ENCODE results near the gene JMJD1C. TPM values are rescaled to one million over a fixed set of nuclear protein-coding genes. Genes with fewer than 3 reads are reported as not detected.

Gene JMJD1C
- total RNA-seq, 1 donor from 2014 or later, result 84.2 TPM

DNA sequence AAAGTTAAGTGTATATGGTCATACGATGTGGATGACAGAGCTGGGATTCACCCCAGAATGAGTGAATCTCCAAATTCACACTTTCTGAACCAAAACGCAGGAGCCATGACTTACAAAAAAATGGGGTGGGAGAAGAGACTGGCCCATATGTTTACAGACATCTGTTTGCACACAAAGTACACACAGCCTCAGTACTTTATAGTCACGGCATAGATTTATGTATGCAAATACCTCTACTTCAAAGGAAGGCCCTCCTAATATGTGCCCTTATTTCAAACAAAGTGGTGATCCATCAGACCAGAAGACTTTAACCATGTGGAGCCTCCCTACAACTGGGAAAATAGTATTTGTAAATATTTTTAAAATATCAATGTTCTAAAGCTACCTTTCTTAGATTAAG is 22.2 kb upstream of the JMJD1C start:
- H3K36me3 ChIP-seq, result no peaks in the 10 kb centered on the region
- H3K4me1 ChIP-seq, result peaks cover 13% of the 10 kb centered on the region
- H3K27me3 ChIP-seq, result no peaks in the 10 kb centered on the region
- H3K27ac ChIP-seq, result no peak overlapping the region
- ATAC-seq (no peak), DNase-seq (no peak)
- no peaks in the 10 kb centered on the region for H3K9me3 ChIP-seq
- intact Hi-C loops (cut with DNase I), result no loop called here
- TF ChIP-seq, protein P1, sequence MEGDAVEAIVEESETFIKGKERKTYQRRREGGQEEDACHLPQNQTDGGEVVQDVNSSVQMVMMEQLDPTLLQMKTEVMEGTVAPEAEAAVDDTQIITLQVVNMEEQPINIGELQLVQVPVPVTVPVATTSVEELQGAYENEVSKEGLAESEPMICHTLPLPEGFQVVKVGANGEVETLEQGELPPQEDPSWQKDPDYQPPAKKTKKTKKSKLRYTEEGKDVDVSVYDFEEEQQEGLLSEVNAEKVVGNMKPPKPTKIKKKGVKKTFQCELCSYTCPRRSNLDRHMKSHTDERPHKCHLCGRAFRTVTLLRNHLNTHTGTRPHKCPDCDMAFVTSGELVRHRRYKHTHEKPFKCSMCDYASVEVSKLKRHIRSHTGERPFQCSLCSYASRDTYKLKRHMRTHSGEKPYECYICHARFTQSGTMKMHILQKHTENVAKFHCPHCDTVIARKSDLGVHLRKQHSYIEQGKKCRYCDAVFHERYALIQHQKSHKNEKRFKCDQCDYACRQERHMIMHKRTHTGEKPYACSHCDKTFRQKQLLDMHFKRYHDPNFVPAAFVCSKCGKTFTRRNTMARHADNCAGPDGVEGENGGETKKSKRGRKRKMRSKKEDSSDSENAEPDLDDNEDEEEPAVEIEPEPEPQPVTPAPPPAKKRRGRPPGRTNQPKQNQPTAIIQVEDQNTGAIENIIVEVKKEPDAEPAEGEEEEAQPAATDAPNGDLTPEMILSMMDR (IDR thresholded peaks at IDR 0.05), result no peak
- H3K4me3 ChIP-seq, result no peak overlapping the region

DNA sequence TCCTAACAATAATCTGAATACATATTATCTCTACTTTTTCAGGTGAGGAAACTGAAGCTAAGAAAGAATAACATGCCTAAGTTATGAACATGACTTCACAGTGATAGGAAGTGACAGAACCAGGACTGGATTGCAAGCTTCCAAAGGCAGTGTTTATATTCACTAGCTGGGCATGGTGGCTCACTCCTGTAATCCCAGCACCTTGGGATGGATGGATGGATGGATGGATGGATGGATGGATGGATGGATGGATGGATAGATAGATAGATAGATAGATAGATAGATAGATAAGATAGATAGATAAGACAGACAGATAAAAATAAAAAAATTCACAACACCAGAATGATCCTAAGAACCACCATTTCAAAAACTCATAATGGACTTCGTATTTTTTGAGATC is 18.2 kb upstream of the JMJD1C start:
- Histone ChIP-seq H3K27me3 (no peaks in the 10 kb centered on the region), H3K36me3 (no peaks in the 10 kb centered on the region), H3K27ac (no peak overlapping the region), H3K4me3 (no peak overlapping the region), H3K4me1 (peaks cover 8% of the 10 kb centered on the region), H3K9me3 (no peaks in the 10 kb centered on the region)
- DNase-seq, result no peak
- TF ChIP-seq, protein P1 (IDR thresholded peaks at IDR 0.05), result no peak
- ATAC-seq, result no peak
- intact Hi-C loops (cut with DNase I), result no loop called here

DNA sequence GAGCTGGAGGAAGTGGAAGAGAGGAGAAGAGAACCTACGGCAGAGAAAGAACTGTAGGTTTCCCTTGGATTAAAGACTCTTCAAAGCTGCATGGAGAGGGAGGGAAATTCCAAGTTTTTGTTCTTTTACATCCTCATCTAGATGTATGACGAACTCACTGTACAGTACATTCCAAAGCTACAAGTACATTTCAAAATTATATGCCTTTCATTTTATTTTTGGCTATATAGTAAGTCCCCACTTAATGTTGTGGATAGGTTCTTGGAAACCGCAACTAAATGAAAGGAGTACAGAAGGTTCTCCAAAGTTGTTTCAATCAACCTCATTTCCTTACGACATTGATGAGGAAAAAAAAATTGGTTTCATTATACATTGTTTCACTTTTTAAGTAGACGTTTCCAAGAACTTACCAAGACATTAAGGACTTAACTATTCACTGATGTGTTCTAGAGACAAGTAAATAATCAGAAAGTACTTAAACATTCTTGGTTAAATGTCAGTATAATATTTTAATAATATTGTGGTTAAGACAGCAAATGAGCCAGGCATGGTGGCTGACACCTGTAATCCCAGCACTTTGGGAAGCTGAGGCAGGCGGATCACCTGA is 16.1 kb upstream of the JMJD1C start:
- H3K4me1 ChIP-seq, result peaks cover 5% of the 10 kb centered on the region
- ATAC-seq (peak; percentile 67), DNase-seq (no peak)
- H3K4me3 ChIP-seq, result no peak overlapping the region
- TF ChIP-seq, protein P1 (IDR thresholded peaks at IDR 0.05), result no peak
- H3K27me3 ChIP-seq, result no peaks in the 10 kb centered on the region
- intact Hi-C loops (cut with DNase I), result no loop called here
- H3K36me3 ChIP-seq, result no peaks in the 10 kb centered on the region
- no peaks in the 10 kb centered on the region for H3K9me3 ChIP-seq
- H3K27ac ChIP-seq, result peak overlapping the region; percentile 43

DNA sequence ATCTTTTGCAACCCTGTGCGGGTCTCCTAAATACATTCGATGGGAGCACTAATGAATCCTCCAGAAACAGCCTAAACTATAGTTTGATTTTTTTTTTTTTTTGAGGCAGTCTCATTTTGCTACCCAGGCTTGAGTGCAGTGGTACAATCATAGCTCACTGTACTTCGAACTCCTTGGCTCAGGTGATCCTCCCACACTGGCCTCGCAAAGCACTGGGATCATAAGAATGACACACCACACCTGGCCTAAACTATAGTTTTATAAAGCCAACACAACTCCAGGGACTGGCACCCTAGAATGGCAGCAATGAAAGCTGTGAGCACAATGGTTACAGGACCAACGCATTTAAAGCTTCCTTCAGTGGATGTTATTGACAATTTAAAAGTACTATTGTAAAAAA is 14.5 kb upstream of the JMJD1C start:
- intact Hi-C loops (cut with DNase I), result no loop called here
- DNase-seq (no peak), ATAC-seq (no peak)
- TF ChIP-seq, protein P1 (IDR thresholded peaks at IDR 0.05), result no peak
- Histone ChIP-seq H3K4me1 (no peaks in the 10 kb centered on the region), H3K36me3 (no peaks in the 10 kb centered on the region), H3K27ac (no peak overlapping the region), H3K4me3 (no peak overlapping the region), H3K9me3 (no peaks in the 10 kb centered on the region), H3K27me3 (no peaks in the 10 kb centered on the region)

DNA sequence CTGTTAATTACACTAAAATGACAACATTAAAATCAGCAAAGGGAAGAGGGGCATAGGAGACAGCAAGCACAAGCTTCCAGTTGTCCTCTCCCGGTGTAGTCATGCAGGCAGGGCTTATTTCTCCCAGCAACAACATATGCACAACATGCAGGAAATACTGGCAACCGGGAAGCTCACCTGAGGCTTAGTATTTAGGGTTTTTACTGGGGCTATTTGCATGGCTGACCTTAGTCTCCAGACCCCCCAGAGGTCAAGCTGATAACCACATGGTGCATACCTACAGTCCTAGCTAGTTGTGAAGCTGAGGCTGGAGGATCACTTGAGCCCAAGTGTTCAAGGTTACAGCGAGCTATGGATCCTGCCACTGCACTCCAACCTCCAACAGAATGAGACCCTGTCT is 12.8 kb upstream of the JMJD1C start:
- Histone ChIP-seq H3K27me3 (no peaks in the 10 kb centered on the region), H3K4me1 (no peaks in the 10 kb centered on the region), H3K9me3 (no peaks in the 10 kb centered on the region), H3K36me3 (no peaks in the 10 kb centered on the region), H3K27ac (no peak overlapping the region), H3K4me3 (no peak overlapping the region)
- TF ChIP-seq, protein P1 (IDR thresholded peaks at IDR 0.05), result no peak
- no peak for DNase-seq
- intact Hi-C loops (cut with DNase I), result no loop called here
- ATAC-seq, result no peak

DNA sequence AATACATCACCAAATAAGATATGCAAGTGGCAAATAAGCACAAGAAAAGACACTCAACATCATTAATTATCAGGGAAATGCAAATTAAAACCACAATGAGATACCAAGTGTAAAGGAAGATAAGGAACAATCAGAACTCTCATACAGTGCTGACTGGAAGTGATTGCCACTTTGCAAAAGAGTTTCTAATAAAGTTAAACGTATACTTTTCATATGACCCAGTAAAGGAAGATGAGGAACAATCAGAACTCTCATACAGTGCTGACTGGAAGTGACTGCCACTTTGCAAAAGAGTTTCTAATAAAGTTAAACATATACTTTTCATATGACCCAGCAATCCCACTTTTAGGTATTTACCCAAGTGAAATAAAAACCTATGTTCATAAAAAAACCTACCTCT is 12.2 kb upstream of the JMJD1C start:
- intact Hi-C loops (cut with DNase I), result no loop called here
- Histone ChIP-seq H3K27me3 (no peaks in the 10 kb centered on the region), H3K4me1 (no peaks in the 10 kb centered on the region), H3K9me3 (no peaks in the 10 kb centered on the region), H3K4me3 (no peak overlapping the region), H3K36me3 (no peaks in the 10 kb centered on the region), H3K27ac (no peak overlapping the region)
- ATAC-seq (no peak), DNase-seq (no peak)
- TF ChIP-seq, protein P1 (IDR thresholded peaks at IDR 0.05), result no peak
